H9 (cell line): ENCODE results near the gene NTPCR. TPM values are rescaled to one million over a fixed set of nuclear protein-coding genes. Genes with fewer than 3 reads are reported as not detected.
"Not testable (repeated sequence)": the region's sequence is repeated elsewhere in the genome, so short reads cannot be mapped to it uniquely, and the experiment has no call there.

ENCODE experiments used
- DNase-seq: peaks from one replicate; pipeline ENCODE4 v3.0.0-alpha.2; 2017
- H2AFZ ChIP-seq: one replicate; pipeline ENCODE4 v1.6.1; 2013; ENCODE audit warnings: mild to moderate bottlenecking, low read length, control low read depth, moderate library complexity
- H2AK5ac ChIP-seq: 2 replicates; pipeline ENCODE4 v1.6.1; 2013; ENCODE audit warnings: low read length, control low read depth, mixed read lengths; ENCODE audit not compliant: insufficient read length
- H2BK120ac ChIP-seq: one replicate; pipeline ENCODE4 v1.6.1; 2013; ENCODE audit warnings: low read depth, mild to moderate bottlenecking, low read length, control low read depth, inconsistent platforms; ENCODE audit not compliant: poor library complexity, severe bottlenecking
- H2BK12ac ChIP-seq: 2 replicates; pipeline ENCODE4 v1.6.1; 2013; ENCODE audit warnings: low read length, control low read depth, mixed read lengths, low read depth; ENCODE audit not compliant: insufficient read length
- H2BK15ac ChIP-seq: 2 replicates; pipeline ENCODE4 v1.6.1; 2013; ENCODE audit warnings: low read depth, low read length, control low read depth
- H2BK20ac ChIP-seq: one replicate; pipeline ENCODE4 v1.6.1; 2013; ENCODE audit warnings: low read depth, mild to moderate bottlenecking, low read length, control low read depth, inconsistent platforms; ENCODE audit not compliant: poor library complexity, severe bottlenecking
- H2BK5ac ChIP-seq: 2 replicates; pipeline ENCODE4 v1.6.1; 2013; ENCODE audit warnings: low read length, control low read depth, mixed read lengths; ENCODE audit not compliant: insufficient read length
- H3K14ac ChIP-seq: 2 replicates; pipeline ENCODE4 v1.6.1; 2013; ENCODE audit warnings: low read length, control low read depth; ENCODE audit not compliant: insufficient read depth
- H3K18ac ChIP-seq: 2 replicates; pipeline ENCODE4 v1.6.1; 2013; ENCODE audit warnings: low read depth, mild to moderate bottlenecking, mixed read lengths, low read length, control low read depth; ENCODE audit not compliant: insufficient read length
- H3K23ac ChIP-seq: 2 replicates; pipeline ENCODE4 v1.6.1; 2013; ENCODE audit warnings: low read length, control low read depth, mixed read lengths, low read depth; ENCODE audit not compliant: insufficient read length
- H3K23me2 ChIP-seq: 2 replicates; pipeline ENCODE4 v1.6.1; 2013; ENCODE audit warnings: low read depth, mild to moderate bottlenecking, mixed read lengths, low read length, control low read depth; ENCODE audit not compliant: insufficient read length, poor library complexity, severe bottlenecking
- H3K27ac ChIP-seq: 2 replicates; pipeline ENCODE4 v1.5.1; 2013; ENCODE audit warnings: low read length, control low read depth, mixed read lengths, low read depth; ENCODE audit not compliant: insufficient read length
- H3K27me3 ChIP-seq: 2 replicates; pipeline ENCODE4 v1.6.1; 2013; ENCODE audit warnings: low read length, control low read depth, inconsistent platforms; ENCODE audit not compliant: insufficient read depth
- H3K4ac ChIP-seq: 2 replicates; pipeline ENCODE4 v1.6.1; 2013; ENCODE audit warnings: low read depth, mild to moderate bottlenecking, control low read depth, inconsistent platforms, low read length, moderate library complexity
- H3K4me1 ChIP-seq: 2 replicates; pipeline ENCODE4 v1.6.1; 2013; ENCODE audit warnings: low read length, control low read depth, inconsistent platforms; ENCODE audit not compliant: insufficient read depth
- H3K4me2 ChIP-seq: 2 replicates; pipeline ENCODE4 v1.6.1; 2013; ENCODE audit warnings: low read length, control low read depth, mixed read lengths; ENCODE audit not compliant: insufficient read length, insufficient read depth
- H3K56ac ChIP-seq: 2 replicates; pipeline ENCODE4 v1.6.1; 2013; ENCODE audit warnings: low read depth, mild to moderate bottlenecking, mixed read lengths, low read length, control low read depth; ENCODE audit not compliant: insufficient read length
- H3K79me1 ChIP-seq: 2 replicates; pipeline ENCODE4 v1.6.1; 2013; ENCODE audit warnings: low read depth, mild to moderate bottlenecking, moderate library complexity, low read length, control low read depth, inconsistent platforms; ENCODE audit not compliant: insufficient read depth, poor library complexity, severe bottlenecking
- H3K79me2 ChIP-seq: 2 replicates; pipeline ENCODE4 v1.6.1; 2013; ENCODE audit warnings: low read length, control low read depth, inconsistent platforms; ENCODE audit not compliant: insufficient read depth
- H3K9ac ChIP-seq: 2 replicates; pipeline ENCODE4 v1.6.1; 2013; ENCODE audit warnings: low read length, control low read depth, mixed read lengths; ENCODE audit not compliant: insufficient read length; ENCODE audit errors: extremely low read depth
- H3K9me3 ChIP-seq: one replicate; pipeline ENCODE4 v1.6.1; 2013; ENCODE audit warnings: low read depth, low read length, inconsistent platforms; ENCODE audit not compliant: control insufficient read depth
- H3T11ph ChIP-seq: one replicate; pipeline ENCODE4 v1.6.1; 2013; ENCODE audit warnings: mild to moderate bottlenecking, low read length, control low read depth, inconsistent platforms
- H4K20me1 ChIP-seq: one replicate; pipeline ENCODE4 v1.6.1; 2013; ENCODE audit not compliant: control insufficient read depth, insufficient read length, insufficient read depth
- H4K5ac ChIP-seq: 2 replicates; pipeline ENCODE4 v1.6.1; 2013; ENCODE audit warnings: low read depth, mild to moderate bottlenecking, mixed read lengths, low read length, control low read depth; ENCODE audit not compliant: insufficient read length
- H4K8ac ChIP-seq: replicated peaks from 2 replicates; pipeline ENCODE4 v1.6.1; 2013; ENCODE audit warnings: low read length, control low read depth, mixed read lengths, low read depth; ENCODE audit not compliant: insufficient read length
- H4K91ac ChIP-seq: 2 replicates; pipeline ENCODE4 v1.6.1; 2013; ENCODE audit warnings: low read depth, mild to moderate bottlenecking, moderate library complexity, mixed read lengths, low read length, control low read depth; ENCODE audit not compliant: insufficient read length
- H3K27ac Mint-ChIP-seq, 3 experiments: 2 replicates in 2 of 3; 3 replicates in 1 of 3; pipeline ENCODE4 v1.8.0; 2020 to 2021; ENCODE audit warnings: mixed read lengths in 3 of 3, mild to moderate bottlenecking in 1 of 3, moderate library complexity in 1 of 3
- H3K27me3 Mint-ChIP-seq: 2 replicates; pipeline ENCODE4 v1.8.0; 2021; ENCODE audit warnings: low read depth, mild to moderate bottlenecking, moderate library complexity, mixed read lengths
- H3K36me3 Mint-ChIP-seq, 3 experiments: 2 replicates in 2 of 3; 3 replicates in 1 of 3; pipeline ENCODE4 v1.8.0; 2020 to 2021; ENCODE audit warnings: low read depth in 3 of 3, mixed read lengths in 3 of 3; ENCODE audit not compliant: insufficient read depth in 1 of 3
- H3K4me1 Mint-ChIP-seq, 2 experiments: 2 replicates each; pipeline ENCODE4 v1.8.0; 2020; ENCODE audit warnings: mixed read lengths in 2 of 2
- H3K4me3 Mint-ChIP-seq, 2 experiments: 2 replicates in 1 of 2; 3 replicates in 1 of 2; pipeline ENCODE4 v1.8.0; 2020 to 2021; ENCODE audit warnings: mild to moderate bottlenecking in 2 of 2, mixed read lengths in 2 of 2, moderate library complexity in 1 of 2
- H3K9me3 Mint-ChIP-seq, 2 experiments: 2 replicates in 1 of 2; 3 replicates in 1 of 2; pipeline ENCODE4 v1.8.0; 2020; ENCODE audit warnings: mild to moderate bottlenecking in 2 of 2, mixed read lengths in 2 of 2, moderate library complexity in 1 of 2
- CTCF ChIP-seq: fragments of 200-600 bp; sonication (generic); conservative IDR thresholded peaks from 3 replicates; pipeline ENCODE4 v1.8.0; 2021; ENCODE audit warnings: antibody characterized with exemption, mild to moderate bottlenecking
- WGBS: extraction: QIAGEN DNeasy Blood & Tissue Kit; methylation state at CpG from one replicate; pipeline ENCODE4 v1.1.7; 2013; ENCODE audit warnings: missing lambda C conversion rate, low lambda C conversion rate, mixed read lengths; ENCODE audit not compliant: insufficient read length; ENCODE audit errors: extremely low coverage; 5-methylcytosine and 5-hydroxymethylcytosine counted together
- total RNA-seq: library from RNA; stranded (reverse); gene quantifications from 2 replicates; pipeline ENCODE4 v1.2.1, GENCODE V29; 2021

The NTPCR gene
- total RNA-seq, 1 experiment from 2014 or later, result 87.4 TPM

- no peak overlapping the region for H3K4ac ChIP-seq
- no peak overlapping the region for H2BK15ac ChIP-seq
- no peak overlapping the region for H2AFZ ChIP-seq
- H3K79me2 ChIP-seq, result no peaks in the 10 kb centered on the region
- H3K9ac ChIP-seq, result no peak overlapping the region
- no peaks in the 10 kb centered on the region for H3K23me2 ChIP-seq
- no peaks in the 10 kb centered on the region for H3K4me1 ChIP-seq
- H3K23ac ChIP-seq, result no peak overlapping the region
- H3T11ph ChIP-seq, result no peak overlapping the region
- H2AK5ac ChIP-seq, result no peak overlapping the region
- no peak overlapping the region for H4K5ac ChIP-seq
- H4K91ac ChIP-seq, result no peak overlapping the region
- no peaks in the 10 kb centered on the region for H3K27me3 ChIP-seq
- no peak overlapping the region for H2BK20ac ChIP-seq
- no peaks in the 10 kb centered on the region for H3K27me3 Mint-ChIP-seq
- no peak overlapping the region for H2BK12ac ChIP-seq
- H4K20me1 ChIP-seq, result no peaks in the 10 kb centered on the region
- H3K4me1 Mint-ChIP-seq, result peaks cover 4 to 10% of the 10 kb centered on the region in 2 experiments
- H2BK5ac ChIP-seq, result no peak overlapping the region
- peaks cover 6 to 11% of the 10 kb centered on the region in 2 experiments; a peak in 4 of 5 replicates for H3K9me3 Mint-ChIP-seq
- no CpG with 5 or more reads among the region's 16 CpGs for WGBS
- no peak for TF ChIP-seq CTCF
- H3K14ac ChIP-seq, result no peak overlapping the region
- no peak overlapping the region for H3K4me2 ChIP-seq
- H3K9me3 ChIP-seq, result peaks cover 3% of the 10 kb centered on the region
- no peak overlapping the region for H3K18ac ChIP-seq
- no peaks in the 10 kb centered on the region for H3K79me1 ChIP-seq
- H2BK120ac ChIP-seq, result no peak overlapping the region
- H3K56ac ChIP-seq, result no peak overlapping the region
- H3K4me3 Mint-ChIP-seq, result no peak overlapping the region
- H3K27ac ChIP-seq, result no peak overlapping the region
- H3K36me3 Mint-ChIP-seq, result peaks cover 61 to 71% (median 67%) of the 10 kb centered on the region in 3 experiments
- DNase-seq, result no peak
- no peak overlapping the region for H4K8ac ChIP-seq
- no peak overlapping the region for H3K27ac Mint-ChIP-seq
Observed at GRCh38 chr1:232999956-233000625, 49.7 kb downstream of the NTPCR start.

GRCh38 chr1:233003638-233004037 is 53.2 kb downstream of the NTPCR start:
- not testable (repeated sequence) for H3K4me2 ChIP-seq
- no CpG with 5 or more reads among the region's 5 CpGs for WGBS

More at GRCh38 chr1:233003638-233004037, 53.2 kb downstream of the NTPCR start:
- H4K91ac ChIP-seq, H3K9me3 Mint-ChIP-seq, H2BK120ac ChIP-seq, H3K4ac ChIP-seq, H3K27me3 Mint-ChIP-seq, H2BK20ac ChIP-seq, H3K9me3 ChIP-seq, H4K20me1 ChIP-seq, H3K79me1 ChIP-seq, H3K56ac ChIP-seq, H3K4me1 ChIP-seq, H3K27me3 ChIP-seq, H3K23me2 ChIP-seq, H3K18ac ChIP-seq, H4K5ac ChIP-seq, DNase-seq, H3K27ac Mint-ChIP-seq, H2BK15ac ChIP-seq, H3K9ac ChIP-seq, H2AFZ ChIP-seq, H2BK5ac ChIP-seq, H3K79me2 ChIP-seq, H4K8ac ChIP-seq, H3K14ac ChIP-seq, H3K27ac ChIP-seq, H3K4me3 Mint-ChIP-seq, H3K4me1 Mint-ChIP-seq, H2AK5ac ChIP-seq, H3K23ac ChIP-seq, H3T11ph ChIP-seq, H2BK12ac ChIP-seq: not testable (repeated sequence)
- peaks cover 25 to 41% (median 37%) of the 10 kb centered on the region in 3 experiments for H3K36me3 Mint-ChIP-seq
